MCF 10A (cell line): ENCODE data around the gene LINGO1. TPM values are rescaled to one million over a fixed set of nuclear protein-coding genes. Genes with fewer than 3 reads are reported as not detected.

Experiments used
- BruUV-seq: library from RNA; stranded (reverse); fragments of 400-500 nt; replicated peaks from 2 replicates; lab custom pipeline; 2021; lab: Mats Ljungman, UMichigan
- CTCF ChIA-PET: fragments of 300-600 bp; sonication (Branson Sonifier 250); formaldehyde crosslinking; extraction: SDS; loops from one replicate; lab custom pipeline; 2021; ENCODE audit warnings: antibody characterized with exemption, inconsistent platforms; lab: Yijun Ruan, JAX
- POLR2A ChIA-PET: fragments of 300-600, 350-650 bp; sonication (Branson Sonifier 250); formaldehyde crosslinking; extraction: SDS; loops from one replicate; lab custom pipeline; 2020; ENCODE audit warnings: antibody characterized with exemption, inconsistent platforms; lab: Yijun Ruan, JAX
- DNase-seq: peaks from one replicate; pipeline ENCODE4 v3.0.0-alpha.2; 2018; ENCODE audit not compliant: unreplicated experiment
- H3K27ac Mint-ChIP-seq: one replicate; pipeline ENCODE4 v1.8.0; 2022; ENCODE audit warnings: mild to moderate bottlenecking, low read depth, mixed read lengths; ENCODE audit not compliant: unreplicated experiment
- H3K27me3 Mint-ChIP-seq: one replicate; pipeline ENCODE4 v1.8.0; 2022; ENCODE audit warnings: mixed read lengths; ENCODE audit not compliant: insufficient read depth, unreplicated experiment
- H3K36me3 Mint-ChIP-seq: one replicate; pipeline ENCODE4 v1.8.0; 2022; ENCODE audit warnings: mild to moderate bottlenecking, moderate library complexity, mixed read lengths; ENCODE audit not compliant: insufficient read depth, unreplicated experiment
- H3K4me1 Mint-ChIP-seq: one replicate; pipeline ENCODE4 v1.8.0; 2022; ENCODE audit warnings: mixed read lengths; ENCODE audit not compliant: insufficient read depth, unreplicated experiment
- H3K4me3 Mint-ChIP-seq: one replicate; pipeline ENCODE4 v1.8.0; 2022; ENCODE audit warnings: mild to moderate bottlenecking, moderate library complexity, mixed read lengths; ENCODE audit not compliant: unreplicated experiment
- H3K9me3 Mint-ChIP-seq: one replicate; pipeline ENCODE4 v1.8.0; 2022; ENCODE audit warnings: mixed read lengths; ENCODE audit not compliant: unreplicated experiment
- intact Hi-C: fragments of 100-400 bp; cut with micrococcal nuclease; formaldehyde crosslinking; loops from 2 replicates; pipeline ENCODE4 v1.14.1; 2022
- total RNA-seq: library from RNA; stranded (reverse); gene quantifications from 2 replicates; pipeline ENCODE4 v1.2.3, GENCODE V29; 2022
- TF ChIP-seq, protein P1 (sequence below): fragments of 200-600 bp; IDR thresholded peaks from one replicate; pipeline ENCODE4 v1.8.0; 2022; ENCODE audit warnings: antibody characterized with exemption, mild to moderate bottlenecking; ENCODE audit not compliant: unreplicated experiment

LINGO1 gene
- total RNA-seq, 1 experiment from 2014 or later, result not detected

DNA sequence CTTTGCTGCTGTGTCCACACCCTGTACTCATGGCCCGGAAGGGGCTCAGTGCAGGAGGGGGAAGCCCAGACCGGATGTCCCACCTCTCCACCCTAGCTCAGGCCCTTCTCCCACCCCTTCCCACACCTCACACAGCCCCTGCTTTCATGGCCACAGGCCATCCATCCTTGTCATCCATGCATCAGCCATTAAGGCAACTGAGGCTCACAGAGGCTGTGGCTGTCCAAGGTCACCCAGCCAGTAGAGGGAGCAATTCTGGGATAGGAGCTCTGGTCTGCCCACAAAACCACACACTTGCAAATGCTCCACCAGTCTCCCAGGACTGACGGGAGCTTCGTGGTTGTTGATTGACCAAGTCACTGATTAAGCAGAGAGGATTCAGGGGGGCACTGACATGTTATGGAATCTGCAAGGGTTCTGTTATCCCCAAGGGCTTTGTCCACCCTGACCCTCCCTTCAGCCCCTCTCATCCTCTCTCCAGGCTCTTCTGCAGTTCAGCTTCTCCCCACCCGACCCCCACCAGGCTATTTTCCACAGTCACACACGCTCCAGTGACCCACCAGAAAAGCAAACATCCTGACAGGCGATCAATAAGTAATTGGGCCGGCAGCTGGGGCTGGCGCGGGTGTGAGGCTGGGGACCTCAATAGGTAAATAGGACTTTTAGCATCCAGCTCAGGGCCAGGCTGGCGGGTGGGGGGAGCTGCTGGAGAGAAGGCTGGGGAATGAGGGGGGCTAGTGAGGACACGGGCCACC lies 15.1 kb downstream of the LINGO1 start:
- CTCF ChIA-PET, result interaction anchor here (0.7 to 1.4 kb wide), 3 partner anchors 10 to 15 kb away, joined by 3 to 6 read pairs (median 5); partner anchors contain the start of gene LINGO1
- no TSS peak for BruUV-seq
- H3K9me3 Mint-ChIP-seq, result no peaks in the 10 kb centered on the region

DNA sequence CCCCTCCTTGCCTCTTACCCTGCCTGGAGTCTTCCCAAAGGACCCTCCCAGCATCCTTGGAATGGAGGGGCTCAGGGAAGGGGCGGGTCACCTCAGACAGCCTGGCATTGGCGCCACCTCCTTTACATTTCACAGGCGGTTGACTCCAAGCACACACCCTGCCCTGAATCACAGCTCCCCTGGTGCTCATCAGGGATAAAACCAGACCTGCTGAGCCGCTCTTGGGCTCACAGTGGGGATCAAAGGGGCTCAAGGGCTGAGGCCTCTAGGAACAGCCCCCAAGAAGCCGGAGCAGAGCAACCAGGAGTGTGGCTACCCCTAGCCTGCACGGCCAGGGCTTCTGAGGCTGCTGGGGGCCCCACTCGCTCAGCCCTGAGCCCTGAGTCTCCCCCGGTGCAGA lies 16.6 kb downstream of the LINGO1 start:
- no peaks in the 10 kb centered on the region for H3K36me3 Mint-ChIP-seq
- no peak overlapping the region for H3K4me3 Mint-ChIP-seq
- DNase-seq, result no peak
- no peaks in the 10 kb centered on the region for H3K4me1 Mint-ChIP-seq
- TF ChIP-seq, protein P1, sequence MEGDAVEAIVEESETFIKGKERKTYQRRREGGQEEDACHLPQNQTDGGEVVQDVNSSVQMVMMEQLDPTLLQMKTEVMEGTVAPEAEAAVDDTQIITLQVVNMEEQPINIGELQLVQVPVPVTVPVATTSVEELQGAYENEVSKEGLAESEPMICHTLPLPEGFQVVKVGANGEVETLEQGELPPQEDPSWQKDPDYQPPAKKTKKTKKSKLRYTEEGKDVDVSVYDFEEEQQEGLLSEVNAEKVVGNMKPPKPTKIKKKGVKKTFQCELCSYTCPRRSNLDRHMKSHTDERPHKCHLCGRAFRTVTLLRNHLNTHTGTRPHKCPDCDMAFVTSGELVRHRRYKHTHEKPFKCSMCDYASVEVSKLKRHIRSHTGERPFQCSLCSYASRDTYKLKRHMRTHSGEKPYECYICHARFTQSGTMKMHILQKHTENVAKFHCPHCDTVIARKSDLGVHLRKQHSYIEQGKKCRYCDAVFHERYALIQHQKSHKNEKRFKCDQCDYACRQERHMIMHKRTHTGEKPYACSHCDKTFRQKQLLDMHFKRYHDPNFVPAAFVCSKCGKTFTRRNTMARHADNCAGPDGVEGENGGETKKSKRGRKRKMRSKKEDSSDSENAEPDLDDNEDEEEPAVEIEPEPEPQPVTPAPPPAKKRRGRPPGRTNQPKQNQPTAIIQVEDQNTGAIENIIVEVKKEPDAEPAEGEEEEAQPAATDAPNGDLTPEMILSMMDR, result no peak
- H3K27me3 Mint-ChIP-seq, result no peaks in the 10 kb centered on the region
- ChIA-PET CTCF (interaction anchor here (0.5 to 0.6 kb wide), 2 partner anchors 121 to 871 kb away, joined by 3 read pairs; no protein-coding TSS in a partner anchor), POLR2A (no interaction called here)
- BruUV-seq, result no TSS peak
- H3K9me3 Mint-ChIP-seq, result no peaks in the 10 kb centered on the region
- intact Hi-C loops, result no loop called here
- H3K27ac Mint-ChIP-seq, result no peak overlapping the region

More for the DNA sequence above, 15.1 kb downstream of the LINGO1 start:
- peak; percentile 46 for DNase-seq
- POLR2A ChIA-PET, result no interaction called here
- Mint-ChIP-seq H3K27ac (no peak overlapping the region), H3K27me3 (no peaks in the 10 kb centered on the region), H3K36me3 (no peaks in the 10 kb centered on the region), H3K4me1 (no peaks in the 10 kb centered on the region), H3K4me3 (no peak overlapping the region)
- intact Hi-C loops, result no loop called here
- TF ChIP-seq, protein P1, result peak; percentile 31

- no peak overlapping the region for H3K27ac Mint-ChIP-seq
- ChIA-PET POLR2A (no interaction called here), CTCF (no interaction called here)
- H3K36me3 Mint-ChIP-seq, result no peaks in the 10 kb centered on the region
- H3K4me3 Mint-ChIP-seq, result no peak overlapping the region
- H3K27me3 Mint-ChIP-seq, result no peaks in the 10 kb centered on the region
- no peaks in the 10 kb centered on the region for H3K9me3 Mint-ChIP-seq
- intact Hi-C loops, result no loop called here
- no peaks in the 10 kb centered on the region for H3K4me1 Mint-ChIP-seq
- TF ChIP-seq, protein P1, result no peak
- no TSS peak for BruUV-seq
- no peak for DNase-seq
Observed at GRCh38 chr15:77615472-77615871, 17.2 kb downstream of the LINGO1 start.

DNA sequence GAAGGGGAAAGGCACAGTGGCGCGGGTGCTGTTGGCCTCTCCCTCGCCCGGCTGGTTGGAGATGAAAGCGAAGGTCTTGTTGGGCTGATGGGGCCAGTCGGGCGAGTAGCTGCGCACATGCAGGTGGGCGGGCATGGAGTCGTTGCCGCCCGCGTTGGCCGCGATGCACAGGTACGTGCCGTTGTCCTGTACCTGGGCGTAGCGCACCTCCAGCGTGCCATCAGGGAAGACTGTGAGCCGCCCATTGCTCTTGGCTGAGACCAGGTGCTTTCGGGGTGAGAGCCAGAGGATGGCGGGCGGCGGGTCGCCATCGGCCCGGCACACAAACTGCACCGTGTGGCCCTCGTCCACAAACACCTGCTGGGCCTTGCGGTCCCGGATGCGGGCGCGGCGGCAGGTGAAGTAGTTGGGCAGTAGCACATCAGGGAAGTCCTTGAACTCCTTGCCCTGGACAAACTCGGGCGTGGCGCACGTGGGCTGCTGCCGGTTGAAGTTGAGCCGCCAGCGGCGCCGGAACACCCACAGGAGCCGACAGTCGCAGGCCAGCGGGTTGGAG lies 18.4 kb downstream of the LINGO1 start:
- no peaks in the 10 kb centered on the region for H3K36me3 Mint-ChIP-seq
- no TSS peak for BruUV-seq
- H3K27me3 Mint-ChIP-seq, result no peaks in the 10 kb centered on the region
- intact Hi-C loops, result no loop called here
- ChIA-PET POLR2A (no interaction called here), CTCF (interaction anchor here (0.9 kb wide), 1 partner anchor 21 kb away, joined by 3 read pairs; no protein-coding TSS in a partner anchor)
- no peaks in the 10 kb centered on the region for H3K4me1 Mint-ChIP-seq
- no peak overlapping the region for H3K4me3 Mint-ChIP-seq
- H3K27ac Mint-ChIP-seq, result no peak overlapping the region
- H3K9me3 Mint-ChIP-seq, result no peaks in the 10 kb centered on the region
- TF ChIP-seq, protein P1, result no peak
- DNase-seq, result no peak
